SU-DHL-6 (cell line): Measurements from ENCODE around the gene ELAPOR1.

Source experiments
- H2AFZ ChIP-seq: fragments of 200-600 bp; sonication (generic); 2 replicates; pipeline ENCODE4 v1.6.1; 2014; ENCODE audit warnings: low read depth, mild to moderate bottlenecking, moderate library complexity, mixed read lengths, antibody characterized with exemption, low read length; ENCODE audit not compliant: severe bottlenecking
- H3F3A ChIP-seq: fragments of 200-600 bp; shearing (Covaris generic); 2 replicates; pipeline ENCODE4 v1.6.0; 2016; ENCODE audit warnings: antibody characterized with exemption, mild to moderate bottlenecking; ENCODE audit not compliant: insufficient read depth
- H3K27ac ChIP-seq: fragments of 200-600 bp; sonication (generic); 2 replicates; pipeline ENCODE4 v1.5.1; 2016; ENCODE audit warnings: low read depth, mild to moderate bottlenecking, low read length, moderate library complexity, mixed read lengths
- H3K27me3 ChIP-seq: fragments of 200-600 bp; sonication (generic), shearing (Covaris generic); 2 replicates; pipeline ENCODE4 v1.6.0; 2014; ENCODE audit warnings: mild to moderate bottlenecking, low read length
- H3K36me3 ChIP-seq: fragments of 200-600 bp; sonication (generic); 2 replicates; pipeline ENCODE4 v1.6.1; 2014; ENCODE audit warnings: mild to moderate bottlenecking, low read length, mixed read lengths
- H3K4me2 ChIP-seq: fragments of 300-600, 200-600 bp; shearing (Covaris generic), sonication (generic); 2 replicates; pipeline ENCODE4 v1.6.0; 2014; ENCODE audit warnings: low read length, low read depth, mild to moderate bottlenecking; ENCODE audit not compliant: poor library complexity, severe bottlenecking
- H3K4me3 ChIP-seq: fragments of 200-600 bp; sonication (generic); 2 replicates; pipeline ENCODE4 v1.5.1; 2014; ENCODE audit warnings: antibody characterized with exemption, low read length, mild to moderate bottlenecking, mixed read lengths; ENCODE audit not compliant: insufficient read depth, poor library complexity, severe bottlenecking
- H3K79me2 ChIP-seq: fragments of 200-600 bp; sonication (generic); 2 replicates; pipeline ENCODE4 v1.6.1; 2014; ENCODE audit warnings: mild to moderate bottlenecking, low read length, moderate library complexity; ENCODE audit not compliant: insufficient read depth
- H3K9ac ChIP-seq: fragments of 200-600 bp; sonication (generic); 2 replicates; pipeline ENCODE4 v1.7.0; 2014; ENCODE audit warnings: mild to moderate bottlenecking, low read length
- H3K9me2 ChIP-seq: fragments of 200-600 bp; sonication (generic); replicated peaks from 2 replicates; pipeline ENCODE4 v1.6.1; 2014; ENCODE audit warnings: low read length; ENCODE audit not compliant: insufficient read depth
- H3K9me3 ChIP-seq: fragments of 200-600 bp; sonication (generic); 2 replicates; pipeline ENCODE4 v1.6.1; 2014; ENCODE audit warnings: low read length, mixed read lengths; ENCODE audit not compliant: insufficient read depth
- H4K20me1 ChIP-seq: fragments of 200-600 bp; sonication (generic); 2 replicates; pipeline ENCODE4 v1.6.1; 2014; ENCODE audit warnings: low read depth, mild to moderate bottlenecking, antibody characterized with exemption, low read length, moderate library complexity, mixed read lengths
- EZH2phosphoT487 ChIP-seq: fragments of 200-600 bp; sonication (generic), shearing (Covaris generic); conservative IDR thresholded peaks from 2 replicates; pipeline ENCODE4 v1.6.1; 2018; ENCODE audit warnings: mild to moderate bottlenecking, antibody characterized with exemption, low read length, moderate library complexity, mixed read lengths
- TF ChIP-seq, protein P1 (sequence below): fragments of 200-600 bp; sonication (generic); IDR thresholded peaks from one replicate; pipeline ENCODE4 v1.5.1; 2017; ENCODE audit warnings: antibody characterized with exemption, mild to moderate bottlenecking, low read length, moderate library complexity; ENCODE audit not compliant: insufficient read depth, poor library complexity, severe bottlenecking

Gene ELAPOR1

DNA sequence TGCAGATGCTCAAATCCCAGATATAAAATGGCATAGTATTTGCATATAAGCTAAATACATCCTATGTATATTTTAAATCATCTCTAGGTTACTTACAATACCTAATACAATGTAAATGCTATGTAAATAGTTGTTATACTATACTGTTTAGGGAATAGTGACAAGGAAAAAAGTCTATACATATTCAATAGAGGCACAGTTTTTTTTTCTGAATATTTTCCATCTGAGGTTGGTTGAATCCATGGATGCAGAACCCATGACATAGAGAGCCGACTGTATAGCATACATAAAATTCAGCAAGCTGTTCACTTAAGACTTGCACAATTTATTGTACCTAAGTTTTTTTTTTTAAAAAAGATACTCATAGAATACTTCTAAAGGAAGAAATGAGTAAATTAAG, 44.6 kb upstream of the ELAPOR1 start:
- H3K9me2 ChIP-seq, result no peaks in the 10 kb centered on the region
- no peaks in the 10 kb centered on the region for H3K27me3 ChIP-seq
- H3K27ac ChIP-seq, result no peak overlapping the region
- no peak overlapping the region for H3K9ac ChIP-seq
- peaks cover 7% of the 10 kb centered on the region; the same call in 1 of the 2 replicates for H3K36me3 ChIP-seq
- H4K20me1 ChIP-seq, result no peaks in the 10 kb centered on the region
- H3F3A ChIP-seq, result peaks cover 5% of the 10 kb centered on the region; the same call in 1 of the 2 replicates
- TF ChIP-seq EZH2phosphoT487, result no peak
- TF ChIP-seq, protein P1, sequence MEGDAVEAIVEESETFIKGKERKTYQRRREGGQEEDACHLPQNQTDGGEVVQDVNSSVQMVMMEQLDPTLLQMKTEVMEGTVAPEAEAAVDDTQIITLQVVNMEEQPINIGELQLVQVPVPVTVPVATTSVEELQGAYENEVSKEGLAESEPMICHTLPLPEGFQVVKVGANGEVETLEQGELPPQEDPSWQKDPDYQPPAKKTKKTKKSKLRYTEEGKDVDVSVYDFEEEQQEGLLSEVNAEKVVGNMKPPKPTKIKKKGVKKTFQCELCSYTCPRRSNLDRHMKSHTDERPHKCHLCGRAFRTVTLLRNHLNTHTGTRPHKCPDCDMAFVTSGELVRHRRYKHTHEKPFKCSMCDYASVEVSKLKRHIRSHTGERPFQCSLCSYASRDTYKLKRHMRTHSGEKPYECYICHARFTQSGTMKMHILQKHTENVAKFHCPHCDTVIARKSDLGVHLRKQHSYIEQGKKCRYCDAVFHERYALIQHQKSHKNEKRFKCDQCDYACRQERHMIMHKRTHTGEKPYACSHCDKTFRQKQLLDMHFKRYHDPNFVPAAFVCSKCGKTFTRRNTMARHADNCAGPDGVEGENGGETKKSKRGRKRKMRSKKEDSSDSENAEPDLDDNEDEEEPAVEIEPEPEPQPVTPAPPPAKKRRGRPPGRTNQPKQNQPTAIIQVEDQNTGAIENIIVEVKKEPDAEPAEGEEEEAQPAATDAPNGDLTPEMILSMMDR, result no peak
- no peaks in the 10 kb centered on the region for H3K79me2 ChIP-seq
- H3K9me3 ChIP-seq, result no peaks in the 10 kb centered on the region
- no peak overlapping the region for H3K4me2 ChIP-seq
- no peak overlapping the region for H3K4me3 ChIP-seq
- H2AFZ ChIP-seq, result no peak overlapping the region

DNA sequence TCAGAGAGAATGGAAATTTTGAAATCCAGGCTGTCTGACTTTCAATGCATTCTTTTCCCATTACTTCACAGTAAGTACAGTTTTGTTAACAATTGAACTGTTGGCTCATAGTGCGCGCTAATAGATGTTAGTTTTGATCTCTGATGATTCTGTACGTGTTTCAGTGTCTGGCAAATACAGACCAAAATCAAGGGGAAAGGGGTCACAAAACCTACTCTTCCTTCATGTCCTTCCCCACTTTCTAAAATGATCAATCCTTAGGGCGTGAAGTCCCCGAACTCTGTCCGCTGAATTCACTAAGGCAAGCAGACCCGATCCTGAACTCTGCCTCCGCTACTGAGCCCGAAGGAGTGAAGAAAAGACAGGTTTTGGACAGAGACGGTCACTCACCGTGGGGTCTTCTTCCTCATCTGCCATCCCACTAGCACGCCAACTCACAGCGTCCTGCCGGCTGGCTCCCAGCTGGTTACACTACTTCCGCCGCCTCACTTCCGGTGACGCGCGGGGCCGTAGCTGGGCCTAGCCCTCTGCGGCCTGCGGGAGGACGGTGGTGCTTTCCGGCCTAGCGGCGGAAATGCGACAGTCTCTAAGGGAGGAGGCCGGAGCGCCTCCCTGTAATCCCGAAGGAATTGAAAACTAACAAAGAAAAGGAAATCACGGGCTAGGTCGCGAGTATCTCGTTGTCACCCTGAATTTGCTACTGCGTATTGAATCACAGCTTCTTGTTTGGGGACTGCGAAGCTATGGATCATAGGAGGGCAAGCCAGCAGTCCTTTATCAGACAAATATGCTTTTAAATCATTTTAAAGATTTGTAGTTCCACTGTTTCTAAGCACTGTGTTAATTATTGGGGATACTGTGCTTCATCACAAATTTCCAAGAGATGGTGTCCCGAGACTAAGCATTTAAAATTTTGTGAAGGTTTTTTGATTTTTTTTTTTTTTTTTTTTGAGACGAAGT, 38.1 kb upstream of the ELAPOR1 start, which contains the start of gene TAF13:
Gene TAF13, minus strand, starts transcription at position 473 of the 960 bp plus-strand sequence. Its CDS starts 56 bp downstream, at position 417.
- Histone ChIP-seq H3K4me2 (peak within 1 kb of the TSS; percentile 69), H3K36me3 (no peaks in the 10 kb centered on the region), H3K9me2 (no peaks in the 10 kb centered on the region), H3K27ac (peak within 1 kb of the TSS; percentile 52), H3K79me2 (peaks cover 14% of the 10 kb centered on the region; the same call in 1 of the 2 replicates), H3K9ac (peak within 1 kb of the TSS; percentile 70), H2AFZ (peak within 1 kb of the TSS; percentile 58), H3K27me3 (no peaks in the 10 kb centered on the region), H3F3A (peaks cover 8% of the 10 kb centered on the region; the same call in 1 of the 2 replicates), H4K20me1 (no peaks in the 10 kb centered on the region), H3K9me3 (no peaks in the 10 kb centered on the region), H3K4me3 (peak within 1 kb of the TSS; percentile 87)
- TF ChIP-seq EZH2phosphoT487, result no peak
- TF ChIP-seq, protein P1, result no peak

DNA sequence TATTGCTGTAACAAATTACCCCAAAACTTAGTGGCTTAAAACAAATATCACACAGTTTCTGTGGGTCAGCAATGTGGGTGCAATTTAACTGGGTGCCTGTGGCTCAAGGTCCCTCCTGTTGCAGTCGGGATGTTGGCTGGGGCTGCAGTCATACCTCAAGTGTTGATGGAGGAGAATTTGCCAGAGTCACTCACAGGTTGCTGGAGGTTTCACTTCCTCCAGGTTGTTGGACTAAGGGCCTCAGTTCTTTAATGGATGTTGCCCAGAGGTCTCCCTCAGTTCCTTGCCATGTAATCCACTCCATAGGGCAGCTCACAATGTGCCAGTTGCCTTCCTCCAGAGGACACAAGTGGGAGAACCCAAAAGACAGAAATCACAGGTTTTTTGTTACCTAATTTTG, 35.6 kb upstream of the ELAPOR1 start:
- TF ChIP-seq, protein P1, result no peak
- TF ChIP-seq EZH2phosphoT487, result no peak
- no peaks in the 10 kb centered on the region for H3K36me3 ChIP-seq
- no peaks in the 10 kb centered on the region for H3K9me3 ChIP-seq
- H3K4me2 ChIP-seq, result no peak overlapping the region
- H3K27me3 ChIP-seq, result no peaks in the 10 kb centered on the region
- peaks cover 8% of the 10 kb centered on the region; the same call in 1 of the 2 replicates for H3F3A ChIP-seq
- H3K9ac ChIP-seq, result no peak overlapping the region
- H4K20me1 ChIP-seq, result no peaks in the 10 kb centered on the region
- H2AFZ ChIP-seq, result peak overlapping the region; percentile 61
- H3K79me2 ChIP-seq, result peaks cover 14% of the 10 kb centered on the region; the same call in 1 of the 2 replicates
- H3K9me2 ChIP-seq, result no peaks in the 10 kb centered on the region
- no peak overlapping the region for H3K27ac ChIP-seq
- no peak overlapping the region for H3K4me3 ChIP-seq
